Measurements from ENCODE around the gene GPR4. TPM values are rescaled to one million over a fixed set of nuclear protein-coding genes. Genes with fewer than 3 reads are reported as not detected.

GPR4 gene
- total RNA-seq, 1 donor from 2014 or later, result 0.30 TPM

- no peaks in the 10 kb centered on the region for H4K20me1 ChIP-seq (ENCODE audit: insufficient read depth, low read length)
- H3K27ac Mint-ChIP-seq (ENCODE audit: unreplicated experiment), result peak overlapping the region; percentile 83
- no peak for FAIRE-seq
- peaks cover 29% of the 10 kb centered on the region for H3K4me1 ChIP-seq (ENCODE audit: insufficient read depth, low read length)
- peak overlapping the region; percentile 27 for H3K27ac ChIP-seq (ENCODE audit: low read depth, low read length)
- peaks cover 11% of the 10 kb centered on the region for H3K4me1 Mint-ChIP-seq (ENCODE audit: low read depth, unreplicated experiment)
- peak overlapping the region; percentile 69 for H3K4me3 Mint-ChIP-seq (ENCODE audit: unreplicated experiment)
- H3K9me3 Mint-ChIP-seq (ENCODE audit: unreplicated experiment), result peaks cover 4% of the 10 kb centered on the region
- H2AFZ ChIP-seq (ENCODE audit: low read depth, low read length), result peak overlapping the region; percentile 57
- H3K4me2 ChIP-seq (ENCODE audit: low read length), result peak overlapping the region; percentile 89
- H3K9ac ChIP-seq (ENCODE audit: low read length), result peak overlapping the region; percentile 15
- no peaks in the 10 kb centered on the region for H3K79me2 ChIP-seq (ENCODE audit: insufficient read depth, low read length)
- TF ChIP-seq EZH2 (IDR thresholded peaks at IDR 0.05; ENCODE audit: insufficient read depth, low read length), result no peak
- TF ChIP-seq CTCF (IDR thresholded peaks at IDR 0.05; ENCODE audit: insufficient read depth, low read depth, low read length), result no peak
- no peaks in the 10 kb centered on the region for H3K27me3 Mint-ChIP-seq (ENCODE audit: low read depth, unreplicated experiment)
- no peaks in the 10 kb centered on the region for H3K36me3 ChIP-seq (ENCODE audit: insufficient read depth, low read length)
- DNase-seq (ENCODE audit: low read depth), result peak; percentile 72
- H3K36me3 Mint-ChIP-seq (ENCODE audit: low read depth, unreplicated experiment), result peaks cover 4% of the 10 kb centered on the region
- H3K4me3 ChIP-seq (ENCODE audit: insufficient read depth, low read depth, low read length), result peak overlapping the region; percentile 54
- H3K27me3 ChIP-seq (ENCODE audit: insufficient read depth, low read length), result no peaks in the 10 kb centered on the region
- H3K9me3 ChIP-seq (ENCODE audit: insufficient read depth, low read depth, low read length), result no peaks in the 10 kb centered on the region
These were observed 43.8 kb upstream of the GPR4 start for GRCh38 chr19:45645631-45646344.

- peak overlapping the region; percentile 57 for H2AFZ ChIP-seq (ENCODE audit: low read depth, low read length)
- peaks cover 2% of the 10 kb centered on the region for H3K9me3 Mint-ChIP-seq (ENCODE audit: unreplicated experiment)
- H3K36me3 Mint-ChIP-seq (ENCODE audit: low read depth, unreplicated experiment), result peaks cover 4% of the 10 kb centered on the region
- peak overlapping the region; percentile 15 for H3K9ac ChIP-seq (ENCODE audit: low read length)
- no peaks in the 10 kb centered on the region for H3K27me3 ChIP-seq (ENCODE audit: insufficient read depth, low read length)
- FAIRE-seq (no peak), DNase-seq (ENCODE audit: low read depth) (no peak)
- peaks cover 31% of the 10 kb centered on the region for H3K4me1 ChIP-seq (ENCODE audit: insufficient read depth, low read length)
- peak overlapping the region; percentile 54 for H3K4me3 ChIP-seq (ENCODE audit: insufficient read depth, low read depth, low read length)
- H3K27me3 Mint-ChIP-seq (ENCODE audit: low read depth, unreplicated experiment), result no peaks in the 10 kb centered on the region
- no peaks in the 10 kb centered on the region for H4K20me1 ChIP-seq (ENCODE audit: insufficient read depth, low read length)
- no peak overlapping the region for H3K27ac Mint-ChIP-seq (ENCODE audit: unreplicated experiment)
- peak overlapping the region; percentile 69 for H3K4me3 Mint-ChIP-seq (ENCODE audit: unreplicated experiment)
- TF ChIP-seq CTCF (IDR thresholded peaks at IDR 0.05; ENCODE audit: insufficient read depth, low read depth, low read length), result no peak
- no peak for TF ChIP-seq EZH2 (IDR thresholded peaks at IDR 0.05; ENCODE audit: insufficient read depth, low read length)
- no peaks in the 10 kb centered on the region for H3K79me2 ChIP-seq (ENCODE audit: insufficient read depth, low read length)
- peak overlapping the region; percentile 89 for H3K4me2 ChIP-seq (ENCODE audit: low read length)
- H3K4me1 Mint-ChIP-seq (ENCODE audit: low read depth, unreplicated experiment), result peaks cover 12% of the 10 kb centered on the region
- no peaks in the 10 kb centered on the region for H3K36me3 ChIP-seq (ENCODE audit: insufficient read depth, low read length)
- H3K27ac ChIP-seq (ENCODE audit: low read depth, low read length), result peak overlapping the region; percentile 27
- no peaks in the 10 kb centered on the region for H3K9me3 ChIP-seq (ENCODE audit: insufficient read depth, low read depth, low read length)
These were observed 43.1 kb upstream of the GPR4 start for GRCh38 chr19:45645068-45645630.

Measured in astrocyte (in vitro differentiated cells and primary cell).